Mesendoderm (in vitro differentiated cells): Measurements from ENCODE around the gene CCDC138. TPM values are rescaled to one million over a fixed set of nuclear protein-coding genes. Genes with fewer than 3 reads are reported as not detected.

Source experiments
- DNase-seq: peaks from one replicate; pipeline ENCODE4 v3.0.0; 2013
- H2AK5ac ChIP-seq: 2 replicates; pipeline ENCODE4 v1.6.1; 2013; ENCODE audit warnings: low read length, inconsistent platforms
- H2BK120ac ChIP-seq: 2 replicates; pipeline ENCODE4 v1.6.1; 2013; ENCODE audit warnings: low read depth, mild to moderate bottlenecking, low read length, moderate library complexity, mixed read lengths
- H2BK15ac ChIP-seq: replicated peaks from 2 replicates; pipeline ENCODE4 v1.6.1; 2013; ENCODE audit warnings: low read depth, mild to moderate bottlenecking, moderate library complexity
- H2BK5ac ChIP-seq: 2 replicates; pipeline ENCODE4 v1.6.1; 2013; ENCODE audit warnings: low read length, inconsistent platforms
- H3K18ac ChIP-seq: 2 replicates; pipeline ENCODE4 v1.6.1; 2013; ENCODE audit warnings: mild to moderate bottlenecking, low read length, mixed read lengths
- H3K23ac ChIP-seq: one replicate; pipeline ENCODE4 v1.6.1; 2013; ENCODE audit warnings: low read length
- H3K27ac ChIP-seq: 2 replicates; pipeline ENCODE4 v1.5.1; 2013; ENCODE audit warnings: low read depth, mild to moderate bottlenecking, inconsistent platforms, low read length, moderate library complexity
- H3K27me3 ChIP-seq: 2 replicates; pipeline ENCODE4 v1.6.1; 2013; ENCODE audit warnings: low read length, control low read depth, mild to moderate bottlenecking, inconsistent platforms; ENCODE audit not compliant: insufficient read depth, poor library complexity
- H3K36me3 ChIP-seq: 2 replicates; pipeline ENCODE4 v1.6.1; 2013; ENCODE audit warnings: low read length, inconsistent platforms; ENCODE audit not compliant: control insufficient read depth, insufficient read depth
- H3K4ac ChIP-seq: one replicate; pipeline ENCODE4 v1.6.1; 2013; ENCODE audit warnings: low read depth, mild to moderate bottlenecking, low read length, moderate library complexity
- H3K4me1 ChIP-seq: 2 replicates; pipeline ENCODE4 v1.6.1; 2013; ENCODE audit warnings: low read depth, low read length, inconsistent platforms; ENCODE audit not compliant: control insufficient read depth
- H3K4me2 ChIP-seq: 2 replicates; pipeline ENCODE4 v1.6.1; 2013; ENCODE audit warnings: low read length
- H3K4me3 ChIP-seq: 2 replicates; pipeline ENCODE4 v1.5.1; 2013; ENCODE audit warnings: mild to moderate bottlenecking, low read length
- H3K56ac ChIP-seq: one replicate; pipeline ENCODE4 v1.6.1; 2013; ENCODE audit warnings: low read length
- H3K79me1 ChIP-seq: 2 replicates; pipeline ENCODE4 v1.6.1; 2013; ENCODE audit warnings: low read length, inconsistent platforms
- H3K79me2 ChIP-seq: 2 replicates; pipeline ENCODE4 v1.6.1; 2013; ENCODE audit warnings: mild to moderate bottlenecking, low read length; ENCODE audit not compliant: control insufficient read depth, insufficient read depth
- H3K9ac ChIP-seq: 2 replicates; pipeline ENCODE4 v1.6.1; 2013; ENCODE audit warnings: low read length, inconsistent platforms
- H4K5ac ChIP-seq: one replicate; pipeline ENCODE4 v1.6.1; 2013; ENCODE audit warnings: low read length
- H4K8ac ChIP-seq: one replicate; pipeline ENCODE4 v1.6.1; 2013; ENCODE audit warnings: low read depth, mild to moderate bottlenecking, control low read depth, low read length, moderate library complexity
- WGBS: extraction: QIAGEN DNeasy Blood & Tissue Kit; methylation state at CpG from one replicate; pipeline ENCODE4 v1.1.7; 2013; ENCODE audit warnings: low lambda C conversion rate, missing lambda C conversion rate; ENCODE audit not compliant: insufficient coverage; ENCODE audit errors: extremely low coverage; 5-methylcytosine and 5-hydroxymethylcytosine counted together
- small RNA-seq: library from polyadenylated mRNA; stranded (forward); fragments of <200 nt; extraction: miRNeasy Mini kit (QIAGEN cat#:217004); gene quantifications from one replicate; pipeline ENCODE3, GENCODE V24; 2013; ENCODE audit not compliant: insufficient read depth

The CCDC138 gene

DNA sequence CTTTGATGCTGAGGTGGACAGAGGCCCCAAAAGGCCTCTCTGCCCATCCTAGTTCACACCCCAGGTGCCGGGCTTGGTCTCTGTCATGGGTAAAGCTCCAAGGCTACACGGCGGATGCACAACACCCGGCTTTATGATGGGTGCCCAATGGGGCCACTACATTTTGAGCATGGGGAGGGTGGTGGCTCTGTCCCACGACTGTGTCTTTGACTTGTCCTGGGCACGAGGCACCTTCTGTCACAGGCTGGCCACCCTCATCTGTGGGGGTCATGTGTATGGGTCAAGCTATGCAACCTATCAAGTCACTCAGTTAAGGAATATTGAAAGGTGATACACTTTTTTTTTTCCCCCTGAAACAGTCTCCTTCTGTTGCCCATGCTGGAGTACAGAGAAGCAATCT is 138.7 kb downstream of the CCDC138 start:
- H3K4me3 ChIP-seq = no peak overlapping the region
- no peak overlapping the region for H3K27ac ChIP-seq
- no peaks in the 10 kb centered on the region for H3K4me1 ChIP-seq
- no peak overlapping the region for H2BK120ac ChIP-seq
- H3K36me3 ChIP-seq = no peaks in the 10 kb centered on the region
- no peak overlapping the region for H3K23ac ChIP-seq
- no peak overlapping the region for H3K56ac ChIP-seq
- no peaks in the 10 kb centered on the region for H3K79me1 ChIP-seq
- no peak for DNase-seq
- no peaks in the 10 kb centered on the region for H3K79me2 ChIP-seq
- H2AK5ac ChIP-seq = no peak overlapping the region
- H2BK5ac ChIP-seq = no peak overlapping the region
- H4K8ac ChIP-seq = no peak overlapping the region
- H3K27me3 ChIP-seq = no peaks in the 10 kb centered on the region
- H4K5ac ChIP-seq = no peak overlapping the region
- WGBS = no CpG with 5 or more reads among the region's 6 CpGs
- H3K4me2 ChIP-seq = no peak overlapping the region
- no peak overlapping the region for H3K18ac ChIP-seq
- no peak overlapping the region for H2BK15ac ChIP-seq
- H3K4ac ChIP-seq = no peak overlapping the region
- H3K9ac ChIP-seq = no peak overlapping the region

DNA sequence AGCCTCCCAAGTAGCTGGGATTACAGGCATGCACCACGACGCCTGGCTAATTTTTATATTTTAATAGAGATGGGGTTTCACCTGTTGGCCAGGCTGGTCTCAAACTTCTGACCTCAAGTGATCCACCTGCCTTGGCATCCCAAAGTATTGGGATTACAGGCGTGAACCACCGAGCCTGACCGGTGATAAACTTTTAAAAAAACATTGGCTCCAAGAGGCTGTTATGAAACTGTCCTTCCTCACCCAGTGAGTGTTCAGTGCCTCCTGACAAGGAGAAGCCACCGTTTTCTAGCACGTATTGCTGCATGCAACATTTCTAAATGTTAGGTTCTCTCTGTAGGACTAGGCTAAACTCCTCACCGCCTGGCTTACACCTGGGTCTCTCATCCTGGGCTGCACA is 139.2 kb downstream of the CCDC138 start:
- no peak overlapping the region for H3K27ac ChIP-seq
- no peak overlapping the region for H2BK5ac ChIP-seq
- no peaks in the 10 kb centered on the region for H3K79me1 ChIP-seq
- H2BK15ac ChIP-seq = no peak overlapping the region
- no peak overlapping the region for H3K4ac ChIP-seq
- H4K8ac ChIP-seq = no peak overlapping the region
- H3K36me3 ChIP-seq = no peaks in the 10 kb centered on the region
- H3K27me3 ChIP-seq = no peaks in the 10 kb centered on the region
- no CpG with 5 or more reads among the region's 8 CpGs for WGBS
- no peak overlapping the region for H2AK5ac ChIP-seq
- H3K23ac ChIP-seq = no peak overlapping the region
- H2BK120ac ChIP-seq = no peak overlapping the region
- no peak overlapping the region for H4K5ac ChIP-seq
- no peaks in the 10 kb centered on the region for H3K79me2 ChIP-seq
- no peak for DNase-seq
- no peak overlapping the region for H3K18ac ChIP-seq
- no peak overlapping the region for H3K4me2 ChIP-seq
- no peak overlapping the region for H3K9ac ChIP-seq
- no peaks in the 10 kb centered on the region for H3K4me1 ChIP-seq
- H3K4me3 ChIP-seq = no peak overlapping the region
- no peak overlapping the region for H3K56ac ChIP-seq

Small RNAs within 50 kb of the gene (small RNA-seq; reads per million reads assigned to genes)
- gene AC073415.1 = not detected
